ENCODE data around the gene RNF169. TPM values are rescaled to one million over a fixed set of nuclear protein-coding genes. Genes with fewer than 3 reads are reported as not detected.

Gene RNF169
- total and polyA plus RNA-seq, 2 of the 8 experiments (the other 6 are each of a cell fraction or from before 2014, with no cell fraction given): 3.6 to 12.5 TPM

DNA sequence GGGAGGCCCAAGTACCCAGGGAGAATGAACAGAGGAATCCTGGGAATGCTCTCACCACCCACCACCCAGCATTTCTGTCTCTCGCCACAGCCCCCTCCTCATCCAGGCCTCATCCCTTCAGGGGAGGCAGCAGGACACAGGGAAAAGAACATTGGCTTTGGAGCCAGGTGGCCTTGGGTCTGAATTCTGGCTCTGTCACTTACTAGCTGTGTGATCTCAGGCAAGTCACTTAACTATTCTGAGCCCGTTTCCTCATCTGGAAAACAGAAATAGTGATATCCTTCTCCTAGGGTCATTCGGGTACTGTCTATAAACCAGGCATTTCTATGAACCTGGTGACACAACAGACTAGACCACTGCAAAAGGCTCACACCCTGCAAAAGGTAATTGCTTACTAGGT is 39.5 kb upstream of the RNF169 start:
- H3K23me2 ChIP-seq (ENCODE audit: low read depth, low read length): no peaks in the 10 kb centered on the region
- H2AFZ ChIP-seq (ENCODE audit: low read length): no peak overlapping the region
- H3K4me1 ChIP-seq (replicated peaks in 1 of 4; ENCODE audit: control insufficient read depth in 3 of 4, insufficient read depth in 4 of 4, low read length in 3 of 4): peaks cover 0 to 6% (median 3%) of the 10 kb centered on the region in 4 experiments; a peak in 3 of 7 replicates
- H2BK20ac ChIP-seq (ENCODE audit: low read length): no peak overlapping the region
- no peaks in the 10 kb centered on the region for H3K36me3 ChIP-seq (ENCODE audit: control insufficient read depth in 2 of 4, insufficient read depth in 4 of 4, low read length in 3 of 4)
- H3K79me1 ChIP-seq (ENCODE audit: low read depth, low read length): no peaks in the 10 kb centered on the region
- H3K4ac ChIP-seq (replicated peaks; ENCODE audit: insufficient read length, low read depth, low read length): no peak overlapping the region
- no peak overlapping the region for H4K91ac ChIP-seq (replicated peaks; ENCODE audit: insufficient read length, low read length)
- no peak overlapping the region for H2AK5ac ChIP-seq (ENCODE audit: low read depth, low read length)
- ChIA-PET CTCF (ENCODE audit: partially characterized antibody) (interaction anchor here (1.3 kb wide), 1 partner anchor 26 kb away, joined by 3 read pairs; no protein-coding TSS in a partner anchor), POLR2A (ENCODE audit: partially characterized antibody) (no interaction called here)
- H3K4me2 ChIP-seq (ENCODE audit: insufficient read depth in 1 of 2, low read depth in 2 of 2, low read length in 2 of 2): no peak overlapping the region
- H2BK120ac ChIP-seq (replicated peaks; ENCODE audit: low read depth, low read length): no peak overlapping the region
- no peaks in the 10 kb centered on the region for H4K20me1 ChIP-seq (replicated peaks in 1 of 2; ENCODE audit: control insufficient read depth in 1 of 2, insufficient read depth in 2 of 2, low read length in 2 of 2)
- no peak overlapping the region for H3K9ac ChIP-seq (replicated peaks in 1 of 4; ENCODE audit: extremely low read depth in 1 of 4, low read depth in 3 of 4, low read length in 3 of 4)
- no peak overlapping the region for H3K56ac ChIP-seq (replicated peaks; ENCODE audit: insufficient read length, low read depth, low read length)
- no peak overlapping the region for H2BK5ac ChIP-seq (ENCODE audit: low read depth, low read length)
- H2BK15ac ChIP-seq (ENCODE audit: low read length): no peak overlapping the region
- H3K4me3 ChIP-seq (ENCODE audit: extremely low read depth in 1 of 4, insufficient read depth in 2 of 4, low read depth in 3 of 4, low read length in 4 of 4): no peak overlapping the region
- H3K27ac ChIP-seq (ENCODE audit: low read depth, low read length): no peak overlapping the region
- 82% methylated on average over 3 of the region's 3 CpGs; no CpG with 5 or more reads in 1 of the 2 experiments for WGBS, 2 experiments (ENCODE audit: extremely low coverage in 1 of 2, insufficient coverage in 1 of 2, insufficient read length in 1 of 2, insufficient replicate concordance in 2 of 2, low coverage in 1 of 2, low lambda C conversion rate in 2 of 2, missing lambda C conversion rate in 1 of 2)
- H3K23ac ChIP-seq (ENCODE audit: insufficient read length): no peak overlapping the region
- no peak overlapping the region for H3K14ac ChIP-seq (ENCODE audit: insufficient read length)
- H3K79me2 ChIP-seq (ENCODE audit: control insufficient read depth in 1 of 2, insufficient read depth in 2 of 2, low read length in 2 of 2): no peaks in the 10 kb centered on the region
- no peak overlapping the region for H4K8ac ChIP-seq (ENCODE audit: extremely low read depth, insufficient read depth, low read length)
- FAIRE-seq (no peak), DNase-seq (ENCODE audit: low read depth in 1 of 2, low spot score in 2 of 2) (no peak)
- H3K27me3 ChIP-seq (replicated peaks in 1 of 4; ENCODE audit: control insufficient read depth in 3 of 4, extremely low read depth in 1 of 4, insufficient read depth in 3 of 4, low read length in 3 of 4): no peaks in the 10 kb centered on the region
- TF ChIP-seq CHD1 (IDR thresholded peaks at IDR 0.05; ENCODE audit: low read depth, low read length) (no peak), TCF12 (IDR thresholded peaks at IDR 0.05; ENCODE audit: low read depth, low read length) (no peak), KDM5A (IDR thresholded peaks at IDR 0.05; ENCODE audit: low read length) (no peak), RNF2 (IDR thresholded peaks at IDR 0.05; ENCODE audit: borderline replicate concordance, low read depth, low read length, missing control alignments, poor library complexity, severe bottlenecking) (no peak), ASH2L (IDR thresholded peaks at IDR 0.05; ENCODE audit: low read length) (no peak), SUZ12 (IDR thresholded peaks at IDR 0.05; ENCODE audit: low read length) (no peak), POLR2A (IDR thresholded peaks at IDR 0.05; ENCODE audit: control extremely low read depth in 1 of 2, low read depth in 2 of 2, low read length in 2 of 2) (no peak)
- TF ChIP-seq, protein P1, sequence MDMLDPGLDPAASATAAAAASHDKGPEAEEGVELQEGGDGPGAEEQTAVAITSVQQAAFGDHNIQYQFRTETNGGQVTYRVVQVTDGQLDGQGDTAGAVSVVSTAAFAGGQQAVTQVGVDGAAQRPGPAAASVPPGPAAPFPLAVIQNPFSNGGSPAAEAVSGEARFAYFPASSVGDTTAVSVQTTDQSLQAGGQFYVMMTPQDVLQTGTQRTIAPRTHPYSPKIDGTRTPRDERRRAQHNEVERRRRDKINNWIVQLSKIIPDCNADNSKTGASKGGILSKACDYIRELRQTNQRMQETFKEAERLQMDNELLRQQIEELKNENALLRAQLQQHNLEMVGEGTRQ (IDR thresholded peaks at IDR 0.05; ENCODE audit: low read length): no peak
- no peak overlapping the region for H2BK12ac ChIP-seq (ENCODE audit: low read depth, low read length)
- H3K9me3 ChIP-seq (ENCODE audit: insufficient read depth in 2 of 2, low read depth in 1 of 2, low read length in 1 of 2): no peaks in the 10 kb centered on the region
- H4K5ac ChIP-seq (ENCODE audit: insufficient read length, low read depth, low read length): no peak overlapping the region
- H3K18ac ChIP-seq (ENCODE audit: extremely low read depth, low read length): no peak overlapping the region

Data from H1 (cell line).